Upper lobe of right lung (tissue), 1 donor: ENCODE measurements around the gene RASSF1. TPM values are rescaled to one million over a fixed set of nuclear protein-coding genes. Genes with fewer than 3 reads are reported as not detected.

Experiments
- ATAC-seq: fragments of 200-7000 bp; cut with Tn5 transposase; one replicate; pipeline ENCODE4 v1.9.1; 2020; ENCODE audit warnings: mild to moderate bottlenecking, moderate library complexity
- DNase-seq: peaks from one replicate; pipeline ENCODE4 v3.0.0-alpha.2; 2020
- H3K27ac ChIP-seq: fragments of 200-600 bp; one replicate; pipeline ENCODE4 v1.8.0; 2022
- H3K27me3 ChIP-seq: fragments of 200-600 bp; one replicate; pipeline ENCODE4 v1.8.0; 2022; ENCODE audit warnings: mild to moderate bottlenecking
- H3K36me3 ChIP-seq: fragments of 200-600 bp; one replicate; pipeline ENCODE4 v1.8.0; 2022
- H3K4me1 ChIP-seq: fragments of 200-600 bp; one replicate; pipeline ENCODE4 v1.8.0; 2022
- H3K4me3 ChIP-seq: fragments of 200-600 bp; one replicate; pipeline ENCODE4 v1.8.0; 2022; ENCODE audit warnings: mild to moderate bottlenecking
- H3K9me3 ChIP-seq: fragments of 200-600 bp; one replicate; pipeline ENCODE4 v1.8.0; 2022
- intact Hi-C: fragments of 100-400 bp; cut with DNase I; formaldehyde crosslinking; loops from one replicate; pipeline ENCODE4 v1.11.0; 2022
- total RNA-seq: library from RNA; stranded (reverse); fragmentation: NEBNext Ultra II Directional; extraction: Animal tissue kit (Norgen Biotek cat#: 25700); gene quantifications from one replicate; pipeline ENCODE4 v1.2.1, GENCODE V29; 2021
- TF ChIP-seq, protein P1 (sequence below): fragments of 200-600 bp; IDR thresholded peaks from one replicate; pipeline ENCODE4 v1.8.0; 2022; ENCODE audit warnings: antibody characterized with exemption
- donor health status: DM: no; HTN: yes; CAD: no; lungs with severe emphysema.

Gene RASSF1
- total RNA-seq, 1 donor from 2014 or later, result 39.1 TPM

DNA sequence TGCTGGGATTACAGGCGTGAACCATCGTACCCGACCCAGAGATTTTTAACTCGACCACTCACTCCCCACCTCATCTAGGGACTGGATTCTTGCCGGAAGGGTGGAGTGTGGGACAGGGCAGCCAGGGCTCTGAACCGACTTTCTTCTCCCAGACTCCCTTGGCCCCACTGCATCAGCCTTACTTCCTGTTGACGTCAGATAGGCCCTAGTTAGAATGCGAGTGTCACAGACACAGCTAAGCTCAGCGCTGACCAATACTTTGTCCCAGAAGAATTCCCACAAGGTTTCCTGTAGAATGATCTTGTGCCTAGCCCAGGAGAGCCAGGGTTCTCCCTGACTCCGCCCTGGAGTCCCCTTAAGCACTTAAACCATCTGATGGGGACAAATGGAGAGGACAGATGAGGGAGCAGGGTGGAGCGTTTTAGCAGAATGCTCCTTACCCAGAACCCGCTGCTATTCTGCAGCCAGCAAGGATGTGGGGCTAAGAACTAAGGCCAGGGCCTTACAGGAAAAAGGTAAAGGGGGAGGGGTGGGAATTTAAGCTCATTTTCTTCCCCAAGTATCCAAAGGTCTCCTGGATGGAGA is 6.8 kb downstream of the RASSF1 start:
- TF ChIP-seq, protein P1, sequence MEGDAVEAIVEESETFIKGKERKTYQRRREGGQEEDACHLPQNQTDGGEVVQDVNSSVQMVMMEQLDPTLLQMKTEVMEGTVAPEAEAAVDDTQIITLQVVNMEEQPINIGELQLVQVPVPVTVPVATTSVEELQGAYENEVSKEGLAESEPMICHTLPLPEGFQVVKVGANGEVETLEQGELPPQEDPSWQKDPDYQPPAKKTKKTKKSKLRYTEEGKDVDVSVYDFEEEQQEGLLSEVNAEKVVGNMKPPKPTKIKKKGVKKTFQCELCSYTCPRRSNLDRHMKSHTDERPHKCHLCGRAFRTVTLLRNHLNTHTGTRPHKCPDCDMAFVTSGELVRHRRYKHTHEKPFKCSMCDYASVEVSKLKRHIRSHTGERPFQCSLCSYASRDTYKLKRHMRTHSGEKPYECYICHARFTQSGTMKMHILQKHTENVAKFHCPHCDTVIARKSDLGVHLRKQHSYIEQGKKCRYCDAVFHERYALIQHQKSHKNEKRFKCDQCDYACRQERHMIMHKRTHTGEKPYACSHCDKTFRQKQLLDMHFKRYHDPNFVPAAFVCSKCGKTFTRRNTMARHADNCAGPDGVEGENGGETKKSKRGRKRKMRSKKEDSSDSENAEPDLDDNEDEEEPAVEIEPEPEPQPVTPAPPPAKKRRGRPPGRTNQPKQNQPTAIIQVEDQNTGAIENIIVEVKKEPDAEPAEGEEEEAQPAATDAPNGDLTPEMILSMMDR, result no peak
- Histone ChIP-seq H3K4me3 (peak overlapping the region; percentile 10), H3K27ac (peak overlapping the region; percentile 96), H3K4me1 (peaks cover 41% of the 10 kb centered on the region), H3K27me3 (no peaks in the 10 kb centered on the region), H3K9me3 (no peaks in the 10 kb centered on the region), H3K36me3 (peaks cover 28% of the 10 kb centered on the region)
- intact Hi-C loops, result no loop called here
- no peak for DNase-seq
- no peak for ATAC-seq

DNA sequence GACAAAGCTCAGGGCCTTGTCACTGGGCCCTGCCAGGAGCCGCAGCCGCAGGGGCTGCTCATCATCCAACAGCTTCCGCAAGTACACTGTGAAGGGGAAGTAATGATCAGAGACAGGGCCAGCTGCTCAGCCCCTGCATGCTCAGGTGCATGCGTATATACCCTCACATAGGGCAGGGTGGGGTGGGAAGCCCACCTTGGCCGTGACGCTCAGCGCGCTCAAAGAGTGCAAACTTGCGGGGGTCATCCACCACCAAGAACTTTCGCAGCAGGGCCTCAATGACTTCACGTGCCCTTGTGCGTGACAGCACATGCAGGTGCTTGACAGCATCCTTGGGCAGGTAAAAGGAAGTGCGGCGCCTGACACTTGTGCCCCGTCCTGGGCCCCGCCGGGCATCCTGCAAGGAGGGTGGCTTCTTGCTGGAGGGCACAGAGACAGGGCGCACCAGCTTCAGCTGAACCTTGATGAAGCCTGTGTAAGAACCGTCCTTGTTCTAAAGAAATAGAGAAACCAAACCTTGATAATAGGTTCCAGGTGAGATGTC is 9.2 kb downstream of the RASSF1 start:
- ATAC-seq, result no peak
- TF ChIP-seq, protein P1, result no peak
- Histone ChIP-seq H3K27ac (no peak overlapping the region), H3K27me3 (no peaks in the 10 kb centered on the region), H3K4me3 (no peak overlapping the region), H3K4me1 (peaks cover 45% of the 10 kb centered on the region), H3K36me3 (peaks cover 31% of the 10 kb centered on the region), H3K9me3 (no peaks in the 10 kb centered on the region)
- DNase-seq, result no peak
- intact Hi-C loops, result no loop called here

DNA sequence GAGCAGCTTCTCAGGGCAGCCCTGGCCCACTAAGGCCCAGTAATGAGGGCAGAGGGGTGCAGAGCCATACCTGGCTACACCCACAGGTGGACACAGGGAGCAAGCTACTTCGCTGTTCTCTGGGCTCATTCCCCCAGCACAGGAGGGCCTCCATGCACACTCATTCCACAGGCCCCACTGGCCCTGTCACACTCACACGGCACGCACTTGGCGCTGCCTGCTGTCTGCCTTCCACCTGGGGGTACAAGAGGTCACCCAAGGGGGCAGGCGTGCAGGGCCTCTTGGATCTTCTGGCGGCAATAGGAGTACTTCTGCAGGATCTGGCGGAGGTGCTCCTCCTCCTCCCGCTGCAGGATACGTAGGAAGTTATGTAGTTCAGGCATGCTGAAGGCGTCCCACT is 10.3 kb downstream of the RASSF1 start:
- ATAC-seq, result no peak
- Histone ChIP-seq H3K4me1 (peaks cover 34% of the 10 kb centered on the region), H3K9me3 (no peaks in the 10 kb centered on the region), H3K36me3 (peaks cover 42% of the 10 kb centered on the region), H3K27me3 (no peaks in the 10 kb centered on the region), H3K27ac (no peak overlapping the region), H3K4me3 (no peak overlapping the region)
- TF ChIP-seq, protein P1, result no peak
- DNase-seq, result no peak
- intact Hi-C loops, result no loop called here

DNA sequence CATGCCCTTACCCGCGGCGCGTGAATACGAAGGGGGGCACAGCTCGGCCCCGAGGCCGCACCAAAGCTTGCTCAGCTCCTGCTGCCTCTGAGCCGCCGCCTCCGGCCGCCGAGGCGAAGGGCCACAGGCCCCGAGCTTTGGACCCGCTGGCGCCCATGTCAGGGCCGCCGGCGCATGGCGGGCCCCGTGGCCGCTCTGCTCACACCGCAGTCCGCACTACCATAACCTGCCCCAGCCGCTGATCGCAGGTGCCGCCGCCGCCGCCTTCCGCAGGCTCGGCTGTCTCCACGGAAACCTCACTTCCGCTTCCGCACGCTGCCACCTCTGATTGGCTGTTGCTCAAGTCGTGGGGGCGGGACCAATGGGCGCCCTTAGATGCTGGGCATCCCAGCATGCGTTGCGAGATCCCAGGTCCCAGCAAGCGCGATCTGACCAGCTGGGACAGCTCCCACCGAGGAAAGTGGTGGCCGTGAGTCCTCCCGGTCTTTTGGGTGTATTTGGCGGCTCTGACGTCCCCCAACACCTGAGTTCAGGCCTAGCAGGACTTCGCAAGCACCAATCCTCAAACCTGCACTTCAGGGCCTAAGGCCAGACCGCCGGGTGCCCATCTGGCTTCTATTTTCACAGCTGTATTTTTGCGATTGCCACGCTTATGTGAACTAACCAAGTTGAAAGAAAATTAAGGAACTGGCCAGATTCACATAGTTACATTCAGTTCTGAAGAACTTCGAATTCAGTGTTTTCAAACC is 12.5 kb downstream of the RASSF1 start, which contains the start of gene TUSC2:
TSS of gene TUSC2 (minus strand) at position 281 of the 749 bp plus-strand sequence. CDS start at position 157, 124 bp downstream.
- Histone ChIP-seq H3K36me3 (peaks cover 42% of the 10 kb centered on the region), H3K27ac (peak within 1 kb of the TSS; percentile 89), H3K4me3 (peak within 1 kb of the TSS; percentile 99), H3K9me3 (no peaks in the 10 kb centered on the region), H3K27me3 (no peaks in the 10 kb centered on the region), H3K4me1 (peaks cover 31% of the 10 kb centered on the region)
- peak; percentile 98 for DNase-seq
- intact Hi-C loops, result no loop called here
- peak; percentile 93 for ATAC-seq
- TF ChIP-seq, protein P1, result no peak

DNA sequence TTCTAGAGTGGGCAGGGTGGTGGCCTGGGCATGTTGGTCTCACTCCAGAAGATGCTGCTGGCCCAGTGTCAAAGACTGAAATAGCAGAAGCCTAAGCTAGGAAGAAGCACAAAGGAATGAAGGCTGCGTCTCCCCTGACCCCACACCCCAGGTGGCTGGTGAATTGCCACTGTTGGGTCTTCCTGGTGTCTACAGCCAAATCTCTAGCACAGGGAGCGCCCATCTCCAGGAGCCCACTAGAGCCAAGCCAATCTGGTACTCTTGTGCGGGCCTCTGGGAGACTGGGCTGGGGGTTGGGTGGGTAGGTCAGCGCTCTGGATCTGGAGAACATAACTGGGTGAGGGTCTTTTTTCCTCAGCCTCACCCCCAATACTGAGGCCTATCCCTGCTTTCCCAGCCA is 13.5 kb downstream of the RASSF1 start:
- Histone ChIP-seq H3K27ac (peak overlapping the region; percentile 89), H3K9me3 (no peaks in the 10 kb centered on the region), H3K4me1 (peaks cover 40% of the 10 kb centered on the region), H3K27me3 (no peaks in the 10 kb centered on the region), H3K4me3 (peak overlapping the region; percentile 99), H3K36me3 (peaks cover 42% of the 10 kb centered on the region)
- ATAC-seq (no peak), DNase-seq (no peak)
- intact Hi-C loops, result no loop called here
- TF ChIP-seq, protein P1, result no peak
